Measurements from ENCODE around the gene HSPA1B.

- no peak for TF ChIP-seq POLR2AphosphoS5 (IDR thresholded peaks at IDR 0.05; ENCODE audit: low read depth, low read length)
- TF ChIP-seq SIN3A (IDR thresholded peaks at IDR 0.05; ENCODE audit: borderline replicate concordance, insufficient read depth, low read length), result no peak
- TF ChIP-seq REST (IDR thresholded peaks at IDR 0.05; ENCODE audit: insufficient read depth in 1 of 2, low read depth in 2 of 2, low read length in 2 of 2), result no peak
- no peak for TF ChIP-seq TAF1 (IDR thresholded peaks at IDR 0.05; ENCODE audit: borderline replicate concordance, insufficient read depth, low read length)
- TF ChIP-seq FOXP2 (optimal IDR thresholded peaks at IDR 0.05; ENCODE audit: borderline replicate concordance, extremely low read depth, extremely low read length, insufficient read depth), result no peak
Measured at GRCh38 chr6:31778193-31778592, 49.3 kb upstream of the HSPA1B start.
